Suprapubic skin (tissue), 4 donors: ENCODE measurements around the gene ANXA4. TPM values are rescaled to one million over a fixed set of nuclear protein-coding genes. Genes with fewer than 3 reads are reported as not detected.

ENCODE experiments used
- DNase-seq, 2 donors: peaks; one replicate each; pipeline ENCODE4 v3.0.0-alpha.2; 2019; ENCODE audit warnings: low spot score in 2 of 2
- H3K27ac ChIP-seq: fragments of 200-600 bp; sonication (generic); one replicate; pipeline ENCODE4 v1.5.1; 2019
- H3K27me3 ChIP-seq: fragments of 200-600 bp; sonication (generic); one replicate; pipeline ENCODE4 v1.5.1; 2019
- H3K36me3 ChIP-seq: fragments of 200-600 bp; sonication (generic); one replicate; pipeline ENCODE4 v1.5.1; 2019
- H3K4me1 ChIP-seq: fragments of 200-600 bp; sonication (generic); one replicate; pipeline ENCODE4 v1.5.1; 2019
- H3K4me3 ChIP-seq: fragments of 200-600 bp; sonication (generic); one replicate; pipeline ENCODE4 v1.5.1; 2019; ENCODE audit warnings: mild to moderate bottlenecking
- H3K9me3 ChIP-seq: fragments of 200-600 bp; sonication (generic); one replicate; pipeline ENCODE4 v1.5.1; 2019
- CTCF ChIP-seq, 2 donors: fragments of 200-600 bp in 1 of 2; fragments of 450-650 bp in 1 of 2; sonication (generic) in 1 of 2; IDR thresholded peaks; one replicate each; pipeline ENCODE4 v1.5.1; 2016 to 2019; ENCODE audit warnings: antibody characterized with exemption in 2 of 2, mild to moderate bottlenecking in 1 of 2, moderate library complexity in 1 of 2
- EP300 ChIP-seq: sonication (generic); formaldehyde crosslinking; IDR thresholded peaks from one replicate; pipeline ENCODE4 v1.6.1; 2017; ENCODE audit warnings: antibody characterized with exemption
- POLR2A ChIP-seq, 2 donors: fragments of 450-650 bp; IDR thresholded peaks; one replicate each; pipeline ENCODE4 v1.6.1; 2017; ENCODE audit warnings: antibody characterized with exemption in 2 of 2, mild to moderate bottlenecking in 2 of 2, moderate library complexity in 2 of 2
- POLR2AphosphoS5 ChIP-seq, 3 donors: sonication (generic); formaldehyde crosslinking; IDR thresholded peaks; one replicate each; pipeline ENCODE4 v1.6.1; 2017; ENCODE audit warnings: antibody characterized with exemption in 3 of 3
- WGBS: methylation state at CpG from one replicate; pipeline ENCODE4 v1.1.5; 2018; 5-methylcytosine and 5-hydroxymethylcytosine counted together
- total RNA-seq, 4 donors: library from RNA; depleted of rRNA; stranded (reverse); fragments of >200 nt; gene quantifications; one replicate each; pipeline ENCODE4 v1.1.0, GENCODE V29; 2016

The ANXA4 gene
- total RNA-seq, 4 donors from 2014 or later, result 58.1 to 91.6 (median 85.8) TPM

GRCh38 chr2:69786052-69786560 lies 44.2 kb downstream of the ANXA4 start:
- no peaks in the 10 kb centered on the region for H3K27me3 ChIP-seq
- no peaks in the 10 kb centered on the region for H3K9me3 ChIP-seq
- peaks cover 26% of the 10 kb centered on the region for H3K4me1 ChIP-seq
- no peak overlapping the region for H3K27ac ChIP-seq
- no peak for TF ChIP-seq EP300
- TF ChIP-seq POLR2A (IDR thresholded peaks at IDR 0.05), result no peak
- no peak for TF ChIP-seq CTCF (IDR thresholded peaks at IDR 0.05)
- TF ChIP-seq POLR2AphosphoS5 (IDR thresholded peaks at IDR 0.05), result no peak
- WGBS, result 81% methylated on average over 4 of the region's 4 CpGs
- no peak overlapping the region for H3K4me3 ChIP-seq
- peaks cover 22% of the 10 kb centered on the region for H3K36me3 ChIP-seq
- DNase-seq, result no peak

GRCh38 chr2:69789175-69789721 lies 47.3 kb downstream of the ANXA4 start:
- Histone ChIP-seq H3K36me3 (peaks cover 22% of the 10 kb centered on the region), H3K4me3 (no peak overlapping the region), H3K4me1 (peaks cover 19% of the 10 kb centered on the region), H3K27me3 (no peaks in the 10 kb centered on the region), H3K9me3 (no peaks in the 10 kb centered on the region), H3K27ac (peak overlapping the region; percentile 71)
- DNase-seq, result no peak
- TF ChIP-seq POLR2AphosphoS5 (IDR thresholded peaks at IDR 0.05) (no peak), CTCF (IDR thresholded peaks at IDR 0.05) (no peak), POLR2A (IDR thresholded peaks at IDR 0.05) (no peak), EP300 (no peak)
- 64% methylated on average over 7 of the region's 7 CpGs for WGBS

- peak overlapping the region; percentile 71 for H3K27ac ChIP-seq
- TF ChIP-seq POLR2AphosphoS5 (IDR thresholded peaks at IDR 0.05) (no peak), CTCF (IDR thresholded peaks at IDR 0.05) (no peak), EP300 (no peak), POLR2A (IDR thresholded peaks at IDR 0.05) (no peak)
- peaks cover 19% of the 10 kb centered on the region for H3K4me1 ChIP-seq
- H3K27me3 ChIP-seq, result no peaks in the 10 kb centered on the region
- H3K9me3 ChIP-seq, result no peaks in the 10 kb centered on the region
- no peak overlapping the region for H3K4me3 ChIP-seq
- DNase-seq, result no peak
- H3K36me3 ChIP-seq, result peaks cover 22% of the 10 kb centered on the region
- WGBS, result 55% methylated on average over 7 of the region's 7 CpGs
Measured at GRCh38 chr2:69789772-69790600, 48.1 kb downstream of the ANXA4 start.

- H3K27ac ChIP-seq, result peak overlapping the region; percentile 71
- 13% methylated on average over 1 of the region's 1 CpG for WGBS
- TF ChIP-seq POLR2AphosphoS5 (IDR thresholded peaks at IDR 0.05) (no peak), POLR2A (IDR thresholded peaks at IDR 0.05) (no peak), CTCF (IDR thresholded peaks at IDR 0.05) (no peak), EP300 (no peak)
- no peaks in the 10 kb centered on the region for H3K27me3 ChIP-seq
- no peaks in the 10 kb centered on the region for H3K9me3 ChIP-seq
- peaks cover 22% of the 10 kb centered on the region for H3K36me3 ChIP-seq
- DNase-seq, result no peak
- peaks cover 19% of the 10 kb centered on the region for H3K4me1 ChIP-seq
- no peak overlapping the region for H3K4me3 ChIP-seq
Measured at GRCh38 chr2:69790601-69790959, 48.6 kb downstream of the ANXA4 start.

- Histone ChIP-seq H3K4me3 (no peak overlapping the region), H3K4me1 (peaks cover 19% of the 10 kb centered on the region), H3K36me3 (peaks cover 22% of the 10 kb centered on the region), H3K27me3 (no peaks in the 10 kb centered on the region), H3K9me3 (no peaks in the 10 kb centered on the region), H3K27ac (peak overlapping the region; percentile 71)
- TF ChIP-seq POLR2AphosphoS5 (IDR thresholded peaks at IDR 0.05) (no peak), POLR2A (IDR thresholded peaks at IDR 0.05) (no peak), CTCF (IDR thresholded peaks at IDR 0.05) (no peak), EP300 (no peak)
- DNase-seq, result no peak
Measured at GRCh38 chr2:69791045-69791444, 49.1 kb downstream of the ANXA4 start.
